RWPE1 (cell line): ENCODE results near the gene SLC9A5.

Source experiments
- CTCF ChIA-PET: fragments of 350-600 bp; sonication (Branson Sonifier 250); formaldehyde crosslinking; extraction: SDS; loops from one replicate; lab custom pipeline; 2021; lab: Yijun Ruan, JAX
- POLR2A ChIA-PET: fragments of 400-600 bp; formaldehyde crosslinking; extraction: SDS; loops from one replicate; lab custom pipeline; 2020; ENCODE audit warnings: antibody characterized with exemption; ENCODE audit not compliant: low non-redundant PET; lab: Yijun Ruan, JAX
- DNase-seq: peaks from one replicate; pipeline ENCODE4 v3.0.0; 2012; ENCODE audit warnings: low spot score
- H3K27ac ChIP-seq: fragments of 450-650 bp; 2 replicates; pipeline ENCODE4 v1.5.1; 2017
- CTCF ChIP-seq: fragments of 450-650 bp; conservative IDR thresholded peaks from 2 replicates; pipeline ENCODE4 v1.5.1; 2017; ENCODE audit warnings: low read depth, mild to moderate bottlenecking

Gene SLC9A5

GRCh38 chr16:67230809-67231660, 17.7 kb upstream of the SLC9A5 start:
- H3K27ac ChIP-seq = peak overlapping the region; percentile 92
- no peak for DNase-seq
- POLR2A ChIA-PET = no interaction called here
- CTCF ChIA-PET = interaction anchor here (0.6 to 1.1 kb wide), 2 partner anchors 33 to 47 kb away, joined by 3 read pairs; no protein-coding TSS in a partner anchor
- TF ChIP-seq CTCF = no peak

- CTCF ChIA-PET = interaction anchor here (0.7 to 1.1 kb wide), 2 partner anchors 22 to 104 kb away, joined by 3 to 4 read pairs; no protein-coding TSS in a partner anchor
- DNase-seq = no peak
- POLR2A ChIA-PET = interaction anchor here (0.5 to 1.7 kb wide), 2 partner anchors 13 to 200 kb away, joined by 3 to 4 read pairs; partner anchors contain the start of gene FHOD1
- no peak for TF ChIP-seq CTCF
- H3K27ac ChIP-seq = peak overlapping the region; percentile 92
These were observed 15.2 kb upstream of the SLC9A5 start for GRCh38 chr16:67233596-67233995.

- H3K27ac ChIP-seq = peak overlapping the region; percentile 92
- DNase-seq = no peak
- CTCF ChIA-PET = no interaction called here
- TF ChIP-seq CTCF = no peak
- POLR2A ChIA-PET = no interaction called here
These were observed 14.6 kb upstream of the SLC9A5 start for GRCh38 chr16:67234180-67234597.

- ChIA-PET POLR2A (interaction anchor here (0.8 to 1.0 kb wide), 2 partner anchors 9 to 10 kb away, joined by 3 read pairs; partner anchors contain the start of gene TMEM208), CTCF (interaction anchor here (0.6 kb wide), 2 partner anchors 33 to 228 kb away, joined by 3 to 4 read pairs; no protein-coding TSS in a partner anchor)
- no peak for TF ChIP-seq CTCF
- peak overlapping the region; percentile 92 for H3K27ac ChIP-seq
- no peak for DNase-seq
These were observed 12.8 kb upstream of the SLC9A5 start for GRCh38 chr16:67235816-67236562.

GRCh38 chr16:67236563-67237395, 12.0 kb upstream of the SLC9A5 start:
- CTCF ChIA-PET = interaction anchor here (0.6 kb wide), 1 partner anchor 704 kb away, joined by 3 read pairs; no protein-coding TSS in a partner anchor
- peak overlapping the region; percentile 92 for H3K27ac ChIP-seq
- POLR2A ChIA-PET = interaction anchor here (0.8 to 1.0 kb wide), 2 partner anchors 9 to 10 kb away, joined by 3 read pairs; partner anchors contain the start of gene TMEM208
- TF ChIP-seq CTCF = no peak
- DNase-seq = peak; percentile 88
